Esophagus muscularis mucosa (tissue), 4 donors: ENCODE data around the gene TM4SF18. TPM values are rescaled to one million over a fixed set of nuclear protein-coding genes. Genes with fewer than 3 reads are reported as not detected.

Experiments used
- DNase-seq: peaks from one replicate; pipeline ENCODE4 v3.0.0-alpha.2; 2017; ENCODE audit errors: extremely low spot score
- H3K27ac ChIP-seq, 4 donors: fragments of 200-600 bp; sonication (generic); replicated peaks in 1 of 4; 1 replicate in 3 of 4; 2 replicates in 1 of 4; pipeline ENCODE4 v1.5.1; 2016 to 2019; ENCODE audit warnings: mild to moderate bottlenecking in 1 of 4
- H3K27me3 ChIP-seq, 4 donors: fragments of 200-600 bp; sonication (generic); one replicate each; pipeline versions ENCODE4 v1.5.1 to v1.6.0; 2016 to 2019
- H3K36me3 ChIP-seq, 4 donors: fragments of 200-600 bp; sonication (generic); one replicate each; pipeline ENCODE4 v1.5.1; 2016 to 2019
- H3K4me1 ChIP-seq, 4 donors: fragments of 200-600 bp; sonication (generic); one replicate each; pipeline ENCODE4 v1.5.1; 2016 to 2019
- H3K4me3 ChIP-seq, 4 donors: fragments of 200-600 bp; sonication (generic); 1 replicate in 2 of 4; 2 replicates in 2 of 4; pipeline ENCODE4 v1.5.1; 2016 to 2019; ENCODE audit warnings: mild to moderate bottlenecking in 4 of 4, moderate library complexity in 1 of 4
- H3K9me3 ChIP-seq, 4 donors: fragments of 200-600 bp; sonication (generic); 1 replicate in 3 of 4; 2 replicates in 1 of 4; pipeline ENCODE4 v1.5.1; 2016 to 2019
- EP300 ChIP-seq: sonication (generic); formaldehyde crosslinking; IDR thresholded peaks from one replicate; pipeline ENCODE4 v1.6.1; 2017; ENCODE audit warnings: antibody characterized with exemption
- POLR2A ChIP-seq: fragments of 450-650 bp; IDR thresholded peaks from one replicate; pipeline ENCODE4 v1.6.1; 2017; ENCODE audit warnings: antibody characterized with exemption, moderate library complexity, mild to moderate bottlenecking, low read depth
- POLR2AphosphoS5 ChIP-seq, 2 donors: sonication (generic); formaldehyde crosslinking; IDR thresholded peaks; one replicate each; pipeline ENCODE4 v1.6.1; 2017; ENCODE audit warnings: antibody characterized with exemption in 2 of 2
- WGBS: methylation state at CpG from one replicate; pipeline ENCODE4 v1.1.5; 2018; 5-methylcytosine and 5-hydroxymethylcytosine counted together
- intact Hi-C: fragments of 100-400 bp; cut with DNase I; formaldehyde crosslinking; loops from one replicate; pipeline ENCODE4 v1.15.1; 2023
- total RNA-seq, 4 donors: library from RNA; depleted of rRNA; stranded (reverse); fragments of >200 nt; gene quantifications; one replicate each; pipeline versions ENCODE4 v1.1.0 to v1.2.1, GENCODE V29; 2016
- TF ChIP-seq, protein P1 (sequence below), 3 experiments: fragments of 200-600 bp in 2 of 3; fragments of 450-650 bp in 1 of 3; sonication (generic) in 2 of 3; IDR thresholded peaks; one replicate each; pipeline ENCODE4 v1.5.1; 2017 to 2019; ENCODE audit warnings: antibody characterized with exemption in 3 of 3, mild to moderate bottlenecking in 2 of 3, moderate library complexity in 1 of 3

The TM4SF18 gene
- total RNA-seq, 4 donors from 2014 or later: 0.83 to 10.6 (median 6.5) TPM

DNA sequence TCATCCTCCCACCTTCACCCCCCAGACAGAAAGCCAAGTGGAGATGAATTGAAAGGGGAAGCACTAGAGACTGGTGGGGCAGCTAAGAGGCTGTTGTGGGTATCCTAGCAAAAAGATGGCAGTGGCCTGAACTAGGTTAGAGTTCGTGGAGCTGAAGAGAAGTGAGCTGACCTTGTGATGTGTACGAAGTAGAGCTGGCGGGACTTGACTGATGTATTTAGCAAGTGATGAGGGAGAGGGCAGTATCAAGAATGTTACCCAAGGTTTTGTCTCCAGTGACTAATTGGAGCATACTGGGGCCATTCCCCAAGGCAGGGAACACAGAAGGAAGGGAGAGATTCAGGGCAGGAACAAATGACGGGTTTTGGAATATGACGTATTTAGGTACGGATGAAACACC is 61.8 kb downstream of the TM4SF18 start:
- no peak overlapping the region for H3K4me3 ChIP-seq
- no peaks in the 10 kb centered on the region for H3K36me3 ChIP-seq
- H3K9me3 ChIP-seq: no peaks in the 10 kb centered on the region
- peak; percentile 75 for DNase-seq
- no peaks in the 10 kb centered on the region for H3K27me3 ChIP-seq
- intact Hi-C loops: loop anchor here (2.0 to 10.0 kb wide), 3 partner anchors 151 to 409 kb away; no protein-coding TSS in a partner anchor
- peaks cover 0 to 15% (median 11%) of the 10 kb centered on the region in 4 donors for H3K4me1 ChIP-seq
- WGBS: 90% methylated on average over 6 of the region's 6 CpGs
- TF ChIP-seq POLR2A: no peak
- TF ChIP-seq, protein P1, sequence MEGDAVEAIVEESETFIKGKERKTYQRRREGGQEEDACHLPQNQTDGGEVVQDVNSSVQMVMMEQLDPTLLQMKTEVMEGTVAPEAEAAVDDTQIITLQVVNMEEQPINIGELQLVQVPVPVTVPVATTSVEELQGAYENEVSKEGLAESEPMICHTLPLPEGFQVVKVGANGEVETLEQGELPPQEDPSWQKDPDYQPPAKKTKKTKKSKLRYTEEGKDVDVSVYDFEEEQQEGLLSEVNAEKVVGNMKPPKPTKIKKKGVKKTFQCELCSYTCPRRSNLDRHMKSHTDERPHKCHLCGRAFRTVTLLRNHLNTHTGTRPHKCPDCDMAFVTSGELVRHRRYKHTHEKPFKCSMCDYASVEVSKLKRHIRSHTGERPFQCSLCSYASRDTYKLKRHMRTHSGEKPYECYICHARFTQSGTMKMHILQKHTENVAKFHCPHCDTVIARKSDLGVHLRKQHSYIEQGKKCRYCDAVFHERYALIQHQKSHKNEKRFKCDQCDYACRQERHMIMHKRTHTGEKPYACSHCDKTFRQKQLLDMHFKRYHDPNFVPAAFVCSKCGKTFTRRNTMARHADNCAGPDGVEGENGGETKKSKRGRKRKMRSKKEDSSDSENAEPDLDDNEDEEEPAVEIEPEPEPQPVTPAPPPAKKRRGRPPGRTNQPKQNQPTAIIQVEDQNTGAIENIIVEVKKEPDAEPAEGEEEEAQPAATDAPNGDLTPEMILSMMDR (IDR thresholded peaks at IDR 0.05): no peak
- TF ChIP-seq EP300: no peak
- TF ChIP-seq POLR2AphosphoS5 (IDR thresholded peaks at IDR 0.05): no peak
- H3K27ac ChIP-seq: no peak overlapping the region

DNA sequence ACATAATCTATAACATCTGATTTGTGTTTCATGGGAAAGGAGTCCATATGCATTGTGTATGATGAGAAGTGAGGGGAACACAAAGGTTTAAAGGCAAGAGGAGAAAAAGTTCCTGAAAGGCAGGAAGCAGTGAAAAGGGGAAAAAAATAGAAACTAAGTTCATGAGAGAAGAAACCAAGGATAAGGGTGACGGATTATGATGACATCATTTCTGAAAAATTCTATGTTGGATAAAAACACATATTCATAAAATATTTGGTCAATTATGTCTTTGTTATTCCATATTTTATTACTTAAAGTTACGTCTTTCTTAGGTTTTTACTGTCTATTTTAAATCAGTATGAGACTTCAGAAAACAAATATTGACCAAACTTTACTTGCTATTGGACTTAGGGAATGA is 63.3 kb downstream of the TM4SF18 start:
- TF ChIP-seq, protein P1 (IDR thresholded peaks at IDR 0.05): no peak
- TF ChIP-seq EP300: no peak
- Histone ChIP-seq H3K36me3 (no peaks in the 10 kb centered on the region), H3K4me3 (no peak overlapping the region), H3K9me3 (no peaks in the 10 kb centered on the region), H3K4me1 (peaks cover 0 to 15% (median 11%) of the 10 kb centered on the region in 4 donors), H3K27ac (no peak overlapping the region), H3K27me3 (no peaks in the 10 kb centered on the region)
- 66% methylated on average over 2 of the region's 2 CpGs for WGBS
- intact Hi-C loops: loop anchor here (5.0 to 10.0 kb wide), 2 partner anchors 215 to 408 kb away; no protein-coding TSS in a partner anchor
- no peak for DNase-seq

DNA sequence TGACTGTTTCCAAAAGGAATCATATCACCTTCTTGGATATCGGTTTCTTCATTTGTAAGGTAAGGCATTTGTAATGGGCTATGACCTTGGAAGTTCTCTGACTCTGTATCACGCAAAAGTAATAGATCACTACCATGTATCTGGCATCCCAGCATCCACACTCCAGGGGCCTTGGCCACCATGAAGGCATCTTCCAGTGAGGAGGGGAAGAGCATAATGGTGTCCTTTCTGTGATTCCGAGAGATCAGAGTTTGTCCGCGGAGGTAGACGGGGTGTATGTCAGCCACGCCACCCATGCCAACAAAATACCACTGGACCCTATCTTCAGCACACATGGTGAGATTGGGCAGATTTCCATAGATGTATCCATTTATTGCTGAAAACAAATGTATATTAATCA is 63.7 kb downstream of the TM4SF18 start:
- 93% methylated on average over 7 of the region's 7 CpGs for WGBS
- Histone ChIP-seq H3K9me3 (no peaks in the 10 kb centered on the region), H3K27me3 (no peaks in the 10 kb centered on the region), H3K4me1 (peaks cover 0 to 15% (median 10%) of the 10 kb centered on the region in 4 donors), H3K27ac (no peak overlapping the region), H3K4me3 (no peak overlapping the region), H3K36me3 (no peaks in the 10 kb centered on the region)
- intact Hi-C loops: loop anchor here (5.0 to 10.0 kb wide), 2 partner anchors 215 to 407 kb away; no protein-coding TSS in a partner anchor
- DNase-seq: peak; percentile 68
- TF ChIP-seq POLR2A (no peak), EP300 (no peak), POLR2AphosphoS5 (IDR thresholded peaks at IDR 0.05) (no peak)
- TF ChIP-seq, protein P1 (IDR thresholded peaks at IDR 0.05): no peak

Other genes starting within 250 kb of the TM4SF18 start
- gene HLTF, start 247.1 kb downstream of the TM4SF18 start, total RNA-seq: 10 to 100 TPM; 13.3 to 26.2 (median 19.4) TPM
- gene HPS3, start 204.0 kb downstream of the TM4SF18 start, total RNA-seq: 10 to 100 TPM; 10.6 to 15.9 (median 12.4) TPM
- 1 to 10 TPM; 5.6 to 8.1 (median 6.0) TPM for gene CP, start 111.8 kb downstream of the TM4SF18 start, total RNA-seq
- 100 to 1,000 TPM in 1 of 4 donors, 10 to 100 TPM in 3; 28.7 to 151 (median 77.7) TPM for gene TM4SF1, start 44.0 kb upstream of the TM4SF18 start, total RNA-seq
- gene TM4SF4, start 141.1 kb upstream of the TM4SF18 start, total RNA-seq: 1 to 10 TPM in 2 of 4 donors, under 1 TPM in 1, not detected in 1; 0.11 to 5.5 (median 2.7) TPM